Stimulated activated CD8-positive, alpha-beta memory T cell treated with anti-CD3 and anti-CD28 coated beads, Interleukin-7, amount 100 ng/mL, for 4 hours (primary cell): ENCODE data around the gene CCDC192.

ENCODE experiments used
- DNase-seq, 2 donors: peaks; one replicate each; pipeline ENCODE4 v3.0.0-alpha.2; 2020; ENCODE audit warnings: low read depth in 2 of 2

CCDC192 gene

DNA sequence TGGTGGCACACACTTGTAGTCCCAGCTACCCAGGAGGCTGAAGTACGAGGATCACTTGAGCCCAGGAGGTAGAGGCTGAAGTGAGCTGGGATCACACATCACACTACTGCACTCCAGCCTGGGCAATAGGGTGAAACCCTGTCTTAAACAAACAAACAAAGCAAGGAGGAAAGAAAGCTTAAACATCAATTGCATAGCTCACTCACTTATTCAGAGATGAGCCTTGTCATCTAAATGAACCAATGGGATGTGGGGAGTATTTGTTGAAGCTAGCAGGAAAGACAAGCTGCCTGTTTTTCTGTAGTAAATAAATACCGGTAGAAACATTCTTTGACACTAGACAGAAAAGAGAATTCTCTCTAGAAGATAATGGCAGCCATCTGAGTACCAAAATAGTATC is 219.4 kb downstream of the CCDC192 start:
- no peak for DNase-seq

DNA sequence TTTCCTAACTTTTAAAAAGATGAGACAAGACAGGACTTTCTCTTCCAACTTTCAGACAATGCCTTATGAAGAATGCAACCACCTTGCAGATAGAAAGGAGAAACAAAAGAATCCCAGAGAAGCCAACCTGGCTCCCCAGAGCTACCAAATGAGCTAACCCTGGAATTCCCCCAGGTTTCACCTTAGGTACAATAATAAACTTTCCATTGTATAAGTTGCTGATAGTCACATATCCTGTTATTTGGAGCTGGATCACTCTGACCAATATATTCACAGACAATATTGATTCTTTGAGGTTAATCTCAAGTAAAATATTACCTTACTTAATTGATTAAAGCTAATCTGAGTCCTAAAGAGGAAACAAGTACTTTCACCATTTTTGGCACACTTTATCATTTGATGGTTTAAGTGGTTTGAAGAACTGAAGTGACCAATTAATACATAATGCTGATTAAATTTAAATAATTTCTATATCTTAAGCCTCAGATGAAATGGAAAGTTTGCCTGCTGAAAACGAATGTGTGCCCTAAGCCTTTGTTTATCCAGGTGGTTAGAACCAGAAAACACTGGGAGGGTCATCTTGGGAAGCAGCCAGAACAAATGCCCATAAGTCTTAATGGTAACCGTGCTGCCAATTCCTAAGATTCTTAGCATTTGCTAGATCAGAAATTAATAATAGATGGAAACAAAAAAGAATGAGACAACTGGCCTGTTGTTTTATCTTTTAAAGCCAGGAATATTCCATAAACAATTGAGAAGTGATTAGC is 220.8 kb downstream of the CCDC192 start:
- DNase-seq = no peak

DNA sequence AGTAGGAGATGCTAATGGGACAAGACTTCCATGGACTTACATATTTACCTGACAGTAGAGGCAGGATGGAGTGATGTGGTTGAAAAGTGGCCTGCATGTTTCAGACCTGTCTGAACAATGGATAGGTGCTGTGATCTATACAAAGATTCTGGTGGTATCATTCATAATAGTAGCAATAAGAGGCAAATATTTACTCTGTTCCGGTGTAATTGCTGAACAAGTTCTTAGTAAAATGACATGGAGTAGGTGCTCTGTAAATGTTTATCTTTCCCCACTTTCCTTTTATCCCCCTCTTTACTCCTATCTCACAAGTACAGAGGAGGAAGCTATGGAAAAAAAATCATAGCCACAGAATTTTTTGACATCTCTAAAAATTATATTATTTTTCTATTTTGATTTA is 221.4 kb downstream of the CCDC192 start:
- no peak for DNase-seq

DNA sequence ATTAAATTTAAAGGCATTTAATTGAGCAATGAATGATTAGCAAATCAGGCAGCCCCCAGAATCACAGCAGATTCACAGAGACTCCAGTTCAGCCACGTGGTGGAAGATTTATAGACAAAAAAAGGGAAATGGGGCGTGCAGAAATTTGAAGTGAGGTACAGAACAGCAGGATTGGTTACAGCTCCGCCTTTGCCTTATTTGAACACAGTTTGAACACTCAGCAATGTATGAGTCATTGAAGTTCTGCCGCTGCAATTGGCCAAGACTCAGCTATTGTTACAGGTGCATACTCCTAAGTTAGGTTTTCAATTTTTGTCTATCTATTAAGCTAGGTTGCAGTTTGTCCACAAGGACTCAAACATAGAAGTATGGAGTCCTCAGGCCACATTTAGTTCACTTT is 222.7 kb downstream of the CCDC192 start:
- no peak for DNase-seq

DNA sequence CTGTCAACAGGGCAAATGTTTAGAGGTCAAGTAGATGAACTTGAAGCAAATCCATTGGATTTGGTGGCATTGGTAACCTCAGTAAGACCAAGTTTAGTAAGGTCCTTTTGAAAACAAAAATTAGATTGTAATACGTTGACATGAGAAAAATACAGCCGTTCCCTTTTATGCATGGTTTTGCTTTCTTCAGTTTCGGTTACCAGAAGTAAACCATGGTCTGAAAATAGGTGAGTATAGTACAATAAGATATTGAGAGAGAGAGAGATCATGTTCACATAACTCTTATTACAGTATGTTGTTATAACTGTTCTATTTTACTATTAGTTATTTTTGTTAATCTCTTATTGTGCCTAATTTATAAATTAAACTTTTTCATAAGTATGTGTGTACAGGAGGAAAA is 223.8 kb downstream of the CCDC192 start:
- no peak for DNase-seq

DNA sequence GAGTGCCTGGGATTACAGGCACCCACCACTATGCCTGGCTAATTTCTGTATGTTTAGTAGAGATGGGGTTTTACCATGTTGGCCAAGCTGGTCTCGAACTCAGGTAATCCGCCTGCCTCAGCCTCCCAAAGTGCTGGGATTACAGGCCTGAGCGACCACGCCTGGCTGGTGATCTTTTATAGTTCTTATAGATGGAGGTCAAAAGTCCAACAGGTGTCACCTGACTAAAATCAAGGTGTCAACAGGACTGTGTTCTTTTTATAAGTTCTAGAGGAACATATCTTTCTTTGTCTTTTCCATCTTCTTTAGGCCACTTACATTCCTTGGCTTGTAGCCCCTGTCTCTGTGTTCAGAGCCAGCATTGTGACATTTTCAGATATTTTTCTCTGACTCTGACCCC is 224.9 kb downstream of the CCDC192 start:
- DNase-seq = no peak

DNA sequence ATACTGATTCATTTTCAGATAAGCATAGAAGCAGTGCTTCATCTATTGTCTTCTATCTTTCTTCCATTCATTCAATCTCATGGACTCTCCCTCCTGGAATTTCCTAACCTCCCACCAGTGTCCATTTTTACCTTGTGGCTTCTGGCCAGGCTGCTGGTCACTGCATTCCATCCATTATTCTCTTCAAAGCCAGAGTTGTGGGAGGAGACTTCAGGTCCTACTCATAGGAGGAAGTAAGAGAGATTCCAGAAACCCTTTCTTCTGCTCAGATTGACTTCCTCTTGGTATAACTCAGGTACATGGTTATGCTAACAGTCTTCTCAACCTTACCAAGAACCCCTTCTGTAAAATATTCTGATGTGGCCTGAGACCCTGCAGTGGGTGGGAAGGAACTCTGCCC is 227.1 kb downstream of the CCDC192 start:
- DNase-seq = no peak

DNA sequence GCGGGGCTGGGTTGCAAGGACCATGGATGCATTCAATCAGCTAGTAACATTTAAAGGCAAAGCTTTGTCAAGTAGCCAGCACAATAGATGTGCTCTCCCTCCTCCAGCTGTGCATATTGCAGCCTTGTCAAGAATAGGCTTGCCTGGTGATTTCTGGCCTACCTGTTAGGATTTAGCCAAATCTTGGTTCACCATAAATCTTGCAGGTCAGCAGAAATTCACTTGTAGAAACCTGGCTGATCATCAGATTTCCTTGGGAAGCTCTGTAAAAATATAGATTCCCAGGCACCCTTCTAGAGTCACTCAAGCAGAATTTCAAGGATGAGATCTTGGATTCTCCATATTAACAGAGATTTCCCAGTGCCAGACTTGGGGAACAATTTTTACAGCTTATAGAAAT is 228.2 kb downstream of the CCDC192 start:
- DNase-seq = no peak

DNA sequence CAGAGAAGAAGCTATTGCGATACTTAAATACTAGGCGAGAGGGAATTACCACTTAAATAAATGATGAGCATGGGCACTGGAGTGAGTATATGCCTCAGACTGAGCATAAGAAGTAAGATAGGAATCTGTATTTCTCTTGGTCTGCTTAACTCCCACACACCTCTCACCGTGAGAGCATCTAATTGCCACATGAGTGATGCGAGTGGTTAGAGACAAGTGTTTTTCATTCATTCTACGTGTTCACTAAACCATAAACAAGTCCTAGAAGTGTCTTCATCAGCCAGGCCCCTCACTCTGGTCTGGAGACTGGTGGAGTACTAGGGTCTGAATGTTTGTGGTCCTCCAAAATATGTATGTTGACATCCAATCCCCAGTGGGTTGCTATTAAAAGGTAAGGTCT is 230.2 kb downstream of the CCDC192 start:
- no peak for DNase-seq

DNA sequence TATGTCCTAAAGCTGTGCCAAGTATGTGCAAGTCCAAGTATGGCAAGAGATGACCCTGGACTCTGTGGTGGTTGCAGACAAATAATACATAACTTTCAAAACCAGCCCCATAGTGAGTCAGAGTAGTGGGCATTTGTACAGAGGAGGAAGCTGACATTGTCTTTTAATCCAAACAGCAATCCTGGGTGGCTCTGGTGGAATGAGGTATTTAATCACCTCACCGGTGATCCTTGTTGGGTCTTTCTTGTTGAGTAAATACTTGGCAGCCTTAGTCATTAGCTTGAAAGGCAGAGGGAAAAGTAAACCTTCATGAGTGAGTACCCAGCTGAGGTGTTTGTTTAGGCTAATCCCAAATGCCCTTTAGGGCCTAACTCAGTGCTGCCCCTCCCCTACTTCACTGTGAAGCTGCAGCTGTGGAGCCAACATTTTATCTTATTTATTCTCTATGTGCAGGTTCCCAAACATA is 231.6 kb downstream of the CCDC192 start:
- no peak for DNase-seq

DNA sequence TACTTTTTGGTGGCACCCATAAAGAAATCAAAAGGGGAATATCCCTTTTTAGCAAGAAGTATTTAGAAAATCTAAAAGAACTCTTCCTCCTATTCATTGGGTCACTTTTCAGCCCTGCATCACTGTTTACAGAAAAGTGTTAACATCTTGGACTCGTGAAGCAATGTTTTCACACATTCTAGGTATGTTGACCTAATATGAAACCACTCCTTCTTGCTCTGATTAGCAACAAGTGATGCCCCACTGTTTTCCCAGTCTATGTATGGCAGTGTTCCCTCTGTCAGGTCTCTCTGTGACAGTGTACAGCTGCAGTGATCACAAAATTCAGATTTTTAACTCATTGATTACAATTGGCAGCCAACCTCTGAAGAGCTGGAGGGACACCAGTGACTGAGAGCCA is 232.2 kb downstream of the CCDC192 start:
- no peak for DNase-seq

DNA sequence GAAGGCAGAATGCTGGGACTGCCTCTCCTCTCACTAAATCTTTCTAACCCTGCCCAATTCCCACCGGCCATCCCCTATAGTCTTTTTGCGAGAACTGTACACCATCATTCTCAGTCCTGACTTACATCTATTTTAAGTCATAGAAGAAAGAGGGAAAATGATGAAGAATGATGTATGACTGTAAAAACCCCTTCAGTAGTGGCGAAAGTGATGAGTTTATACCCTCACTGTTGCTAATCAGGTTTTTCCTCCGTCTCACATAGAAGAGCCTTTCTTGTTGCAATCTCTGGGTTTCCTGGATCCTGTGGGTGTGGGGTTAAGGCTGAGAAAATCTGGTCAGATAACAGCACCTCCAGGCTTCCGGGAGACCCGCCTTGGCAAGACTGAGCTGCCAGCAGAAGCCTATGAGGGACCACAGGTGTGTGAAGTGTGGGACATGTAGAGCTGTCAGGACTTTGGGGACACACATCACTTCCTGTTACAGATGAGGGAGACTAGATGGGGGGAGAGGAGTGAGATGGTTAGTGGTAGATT is 233.3 kb downstream of the CCDC192 start:
- DNase-seq = peak; percentile 5 to 12

DNA sequence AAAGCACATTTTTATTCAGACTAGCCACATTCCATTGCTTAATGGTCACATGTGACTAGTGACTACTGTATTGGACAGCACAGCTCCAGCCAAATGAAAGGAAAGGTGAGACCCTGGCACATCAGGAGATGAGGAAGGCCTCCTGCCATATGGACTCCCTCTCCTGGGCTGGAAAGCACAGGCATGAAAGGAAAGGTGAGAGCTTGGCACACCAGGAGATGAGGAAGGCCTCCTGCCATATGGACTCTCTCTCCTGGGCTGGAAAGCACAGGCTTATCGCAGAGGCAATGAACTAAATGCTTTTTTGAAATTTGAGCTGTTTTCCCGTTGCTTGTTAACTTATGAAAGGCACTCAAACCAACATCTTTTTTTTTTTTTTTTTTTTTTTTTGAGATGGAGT is 235.6 kb downstream of the CCDC192 start:
- DNase-seq = no peak

DNA sequence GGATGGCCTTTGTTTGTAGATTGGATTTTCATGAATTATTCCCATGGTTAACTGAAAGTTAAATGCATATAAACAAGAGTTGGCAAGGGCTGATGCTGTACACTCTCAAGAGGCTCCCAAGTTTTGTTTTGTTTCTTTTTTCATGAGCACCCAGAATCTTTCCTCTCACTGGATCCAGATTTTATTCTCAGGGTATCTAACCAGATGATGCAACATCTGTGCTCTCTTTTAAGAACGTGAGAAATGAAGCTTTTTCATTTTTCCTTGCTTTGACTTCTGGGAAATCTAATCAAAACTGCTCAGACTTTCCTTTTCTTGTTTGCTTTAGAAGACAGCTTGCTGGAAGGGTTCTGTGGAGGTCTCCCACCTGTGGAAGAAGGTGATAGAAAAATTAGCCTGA is 237.7 kb downstream of the CCDC192 start:
- no peak for DNase-seq

DNA sequence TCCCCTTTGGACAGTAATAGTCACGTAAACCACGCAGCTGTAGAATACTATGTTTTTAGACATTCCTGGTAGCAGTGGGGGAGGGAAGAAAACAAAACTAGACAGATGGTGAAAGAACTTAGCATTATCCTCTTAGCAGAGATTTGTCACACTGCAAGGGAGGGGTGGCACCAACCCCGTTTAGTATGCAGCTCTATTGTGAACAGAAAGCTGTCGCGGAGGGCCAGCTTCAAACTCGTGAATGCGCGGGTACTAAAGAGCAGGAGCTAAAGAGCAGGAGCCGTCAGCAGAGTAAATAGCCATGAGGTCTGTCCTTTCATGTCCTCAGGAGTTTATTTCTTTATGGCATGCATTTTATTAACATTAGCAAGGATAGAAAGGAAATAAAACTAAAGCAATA is 238.5 kb downstream of the CCDC192 start:
- DNase-seq = no peak

DNA sequence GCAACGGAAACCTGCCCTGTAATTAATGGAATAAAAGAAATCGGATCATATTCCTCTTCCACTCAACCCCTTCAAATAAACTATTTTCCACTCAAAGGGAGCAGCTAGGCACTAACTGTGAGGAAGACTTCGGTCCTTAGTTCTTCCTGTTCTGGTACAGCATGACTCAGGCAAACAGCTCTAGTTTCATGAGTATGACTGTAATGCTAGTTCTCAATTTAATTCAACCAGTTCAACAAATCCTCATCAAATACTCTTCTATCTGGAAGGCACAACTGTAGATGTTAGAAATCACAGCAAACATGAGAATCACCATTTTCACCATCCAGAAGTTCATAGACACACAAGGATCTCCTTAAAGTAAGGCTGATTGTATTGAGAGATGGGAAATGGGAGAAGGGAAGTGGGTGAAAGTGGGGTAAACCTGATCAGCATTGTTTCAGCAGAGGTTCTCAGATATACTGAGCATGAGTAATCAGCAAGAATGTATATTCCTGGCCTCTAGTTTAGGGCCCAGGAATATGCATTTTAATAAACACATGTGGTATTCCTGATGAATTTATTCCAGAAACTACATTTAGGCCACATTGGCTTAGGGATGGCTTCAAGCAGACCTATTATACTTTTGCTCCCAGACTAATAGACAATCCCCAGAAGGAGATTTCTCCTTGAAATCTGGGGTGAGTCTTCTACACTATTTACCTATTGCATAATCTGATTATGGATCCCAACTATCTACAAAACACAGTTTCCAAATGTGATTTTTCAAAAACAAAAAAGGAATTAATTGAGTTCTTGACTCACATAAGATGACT is 239.3 kb downstream of the CCDC192 start:
- no peak for DNase-seq

DNA sequence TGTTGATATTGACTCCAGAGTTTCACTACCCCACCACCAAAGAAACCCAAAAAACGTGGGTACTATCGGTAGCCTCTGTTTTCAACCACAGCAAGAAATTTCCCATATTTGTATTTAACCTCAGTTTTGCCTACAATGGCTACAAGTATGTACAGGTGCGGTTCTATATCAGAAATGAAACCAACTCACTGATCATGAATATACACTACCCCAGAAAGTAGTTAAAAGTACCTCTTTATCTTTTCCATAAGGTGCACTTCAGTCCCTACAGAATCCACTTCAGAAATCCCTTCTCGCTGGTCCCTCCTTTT is 239.8 kb downstream of the CCDC192 start:
- DNase-seq = no peak

DNA sequence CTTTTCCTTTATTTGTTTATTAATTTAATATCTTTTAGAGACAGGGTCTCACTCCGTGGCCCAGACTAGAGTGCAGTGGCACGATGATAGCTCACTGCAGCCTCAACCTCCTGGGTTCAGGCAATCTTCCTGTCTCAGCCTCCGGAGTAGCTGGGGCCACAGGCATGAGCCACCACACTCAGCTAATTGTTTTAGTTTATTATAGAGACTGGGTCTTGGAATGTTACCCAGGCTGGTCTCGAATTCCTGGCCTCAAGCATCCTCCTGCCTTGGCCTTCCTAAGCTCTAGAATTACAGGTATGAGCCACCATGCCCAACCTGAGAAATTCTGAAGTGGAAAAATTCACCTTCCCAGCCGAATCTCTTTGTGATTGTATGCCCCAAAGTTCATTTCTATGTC is 240.9 kb downstream of the CCDC192 start:
- DNase-seq = no peak

DNA sequence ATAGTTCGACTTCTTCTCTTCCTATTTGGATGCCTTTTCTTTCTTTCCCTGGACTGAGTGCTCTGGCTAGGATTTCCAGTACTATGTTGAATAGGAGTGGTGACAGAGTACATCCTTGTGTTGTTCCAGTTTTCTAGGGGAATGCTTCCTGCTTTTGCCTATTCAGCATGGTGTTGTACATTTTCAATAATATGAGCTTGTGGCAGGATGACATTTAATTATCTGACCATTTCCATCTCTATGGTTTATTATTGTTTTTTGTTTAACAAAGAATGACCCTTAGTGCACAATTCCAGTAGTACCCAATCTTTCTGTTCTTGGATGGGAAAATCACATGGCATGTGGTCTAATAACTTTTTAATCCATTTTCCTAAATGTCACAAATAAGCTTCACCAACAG is 244.8 kb downstream of the CCDC192 start:
- DNase-seq = no peak

DNA sequence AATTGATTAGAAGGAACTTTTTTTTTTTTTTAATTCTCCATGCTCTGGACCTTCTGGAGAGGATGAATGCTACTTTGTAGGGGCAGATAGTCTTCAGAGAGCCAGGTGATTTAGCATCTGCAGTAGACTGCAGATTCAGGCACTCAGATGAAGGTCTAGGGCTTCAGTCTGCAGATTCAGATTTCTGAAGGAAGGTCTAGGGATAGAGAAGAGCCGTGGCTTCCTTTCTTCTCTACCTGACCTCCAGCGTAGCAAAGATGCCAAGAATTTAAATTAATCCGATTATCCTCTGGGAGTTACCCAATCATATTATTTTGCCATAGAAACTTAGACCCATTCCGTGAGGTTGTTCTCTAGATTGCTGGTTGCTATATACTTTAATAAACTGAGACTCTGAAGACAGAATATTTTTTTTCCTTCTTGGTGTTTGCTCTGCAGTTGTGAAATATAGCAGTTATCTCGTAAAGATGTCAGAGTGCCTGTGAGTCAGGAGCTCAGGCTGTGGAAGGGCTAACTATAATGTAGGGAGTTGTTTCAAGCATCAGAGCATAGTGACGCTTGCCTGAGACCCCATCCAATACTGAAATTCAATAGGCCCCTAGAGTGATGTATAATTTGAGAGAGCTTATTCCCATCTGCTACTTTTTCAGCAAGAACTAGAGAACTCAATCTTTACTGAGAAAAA is 247.7 kb downstream of the CCDC192 start:
- DNase-seq = no peak

DNA sequence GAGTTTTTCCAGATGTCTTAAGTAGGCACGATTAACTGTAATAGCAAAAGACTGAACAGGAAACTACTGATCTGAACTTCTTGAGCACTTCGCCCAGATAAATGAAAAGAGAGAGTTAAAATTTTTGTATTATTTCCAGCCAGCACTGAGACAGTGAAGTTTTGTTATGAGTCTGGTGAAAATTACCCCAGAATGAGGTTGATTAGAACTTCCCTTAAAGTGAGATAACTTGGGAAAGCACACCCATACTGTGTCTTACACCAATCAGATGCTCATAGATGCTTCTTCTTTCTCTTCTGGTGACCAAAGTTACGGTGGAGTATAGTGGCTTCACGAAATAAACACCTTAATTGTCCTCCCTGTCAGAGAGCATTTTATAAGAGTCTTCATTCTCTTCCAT is 248.6 kb downstream of the CCDC192 start:
- no peak for DNase-seq

DNA sequence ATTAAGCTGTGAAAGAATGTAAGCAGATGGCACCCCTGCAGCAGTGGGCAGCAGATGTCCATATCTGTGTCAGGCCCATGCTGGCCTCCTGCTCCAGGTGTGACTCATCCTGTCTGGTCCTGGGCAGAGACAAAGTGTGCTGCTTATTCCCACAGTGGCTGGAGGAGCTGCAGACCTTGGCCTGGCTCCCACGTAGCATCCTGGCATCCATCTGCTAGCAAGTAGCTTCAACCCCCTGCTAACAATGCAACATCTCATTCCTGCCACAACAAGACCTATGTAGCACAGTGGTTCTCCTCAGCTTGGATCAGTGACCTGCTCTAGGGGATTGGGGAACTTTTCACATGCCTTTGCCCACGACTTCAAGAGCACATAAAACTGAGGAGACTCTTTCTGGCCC is 254.0 kb downstream of the CCDC192 start:
- no peak for DNase-seq
